Measurements from ENCODE around the gene NEURL1B.
"Not testable (repeated sequence)": the region's sequence is repeated elsewhere in the genome, so short reads cannot be mapped to it uniquely, and the experiment has no call there.

Gene NEURL1B

GRCh38 chr5:172699999-172700364, 58.9 kb downstream of the NEURL1B start:
- DNase-seq, result no peak

GRCh38 chr5:172700365-172701290, 59.6 kb downstream of the NEURL1B start:
- peak; percentile 27 to 53 (median 37) for DNase-seq

GRCh38 chr5:172701291-172701656, 60.2 kb downstream of the NEURL1B start:
- DNase-seq, result no peak

- no peak for DNase-seq
These were observed 62.9 kb downstream of the NEURL1B start for GRCh38 chr5:172703952-172704351.

- DNase-seq, result no peak
These were observed 64.6 kb downstream of the NEURL1B start for GRCh38 chr5:172705576-172706084.

- no peak for DNase-seq
These were observed 65.7 kb downstream of the NEURL1B start for GRCh38 chr5:172706796-172707195.

- peak; percentile 9 to 49 (median 23) for DNase-seq
These were observed 66.5 kb downstream of the NEURL1B start for GRCh38 chr5:172707285-172708182.

- DNase-seq, result no peak
These were observed 67.1 kb downstream of the NEURL1B start for GRCh38 chr5:172708183-172708505.

GRCh38 chr5:172710676-172711075, 69.6 kb downstream of the NEURL1B start:
- no peak for DNase-seq

GRCh38 chr5:172711321-172711861, 70.3 kb downstream of the NEURL1B start:
- not testable (repeated sequence) for DNase-seq

- no peak for DNase-seq
These were observed 71.5 kb downstream of the NEURL1B start for GRCh38 chr5:172712610-172713009.

- DNase-seq, result peak; percentile 21 to 56 (median 42)
These were observed 72.2 kb downstream of the NEURL1B start for GRCh38 chr5:172713113-172713808.

GRCh38 chr5:172713809-172714490, 72.9 kb downstream of the NEURL1B start:
- no peak for DNase-seq

GRCh38 chr5:172714491-172715420, 73.7 kb downstream of the NEURL1B start:
- peak; percentile 26 to 51 (median 48) for DNase-seq

GRCh38 chr5:172715421-172715780, 74.3 kb downstream of the NEURL1B start:
- DNase-seq, result no peak

GRCh38 chr5:172715931-172716682, 75.0 kb downstream of the NEURL1B start:
- no peak for DNase-seq

- DNase-seq, result peak; percentile 54 to 80 (median 74)
These were observed 75.8 kb downstream of the NEURL1B start for GRCh38 chr5:172716796-172717313.

- DNase-seq, result no peak
These were observed 76.6 kb downstream of the NEURL1B start for GRCh38 chr5:172717481-172718195.

GRCh38 chr5:172718527-172719114, 77.6 kb downstream of the NEURL1B start:
- no peak for DNase-seq
